GM12891 (cell line): ENCODE results near the gene MIER2.

Source experiments
- PAX5 ChIP-seq: IDR thresholded peaks from 2 replicates; pipeline ENCODE4 v1.6.1; 2011; ENCODE audit warnings: low read length, moderate library complexity, mild to moderate bottlenecking; ENCODE audit not compliant: insufficient read depth, severe bottlenecking
- POLR2A ChIP-seq: IDR thresholded peaks from 2 replicates; pipeline ENCODE4 v1.6.1; 2011; ENCODE audit warnings: low read depth, low read length, control low read depth
- POLR2AphosphoS5 ChIP-seq: IDR thresholded peaks from 2 replicates; pipeline ENCODE4 v1.6.1; 2011; ENCODE audit warnings: low read depth, low read length, control low read depth
- SPI1 ChIP-seq: IDR thresholded peaks from 2 replicates; pipeline ENCODE4 v1.6.1; 2011; ENCODE audit warnings: low read depth, low read length, control low read depth
- TAF1 ChIP-seq: IDR thresholded peaks from 2 replicates; pipeline ENCODE4 v1.6.1; 2011; ENCODE audit warnings: low read depth, low read length, control low read depth

- TF ChIP-seq POLR2AphosphoS5, result no peak
- no peak for TF ChIP-seq POLR2A
- no peak for TF ChIP-seq TAF1
- no peak for TF ChIP-seq SPI1
- no peak for TF ChIP-seq PAX5
Observed at GRCh38 chr19:294341-294945, 50.2 kb downstream of the MIER2 start.
